LHCN-M2 (cell line): ENCODE data around the gene TREML2. TPM values are rescaled to one million over a fixed set of nuclear protein-coding genes. Genes with fewer than 3 reads are reported as not detected.

Experiments
- DNase-seq: peaks from one replicate; pipeline ENCODE4 v3.0.0-alpha.2; 2012; ENCODE audit warnings: low read depth
- total RNA-seq: library from RNA; depleted of rRNA; stranded (reverse); fragments of >200 nt; gene quantifications from 2 replicates; pipeline ENCODE4 v1.2.3, GENCODE V29; 2014; rRNA removed

The TREML2 gene
- total RNA-seq, 1 experiment from 2014 or later = not detected

- DNase-seq = no peak
Measured at GRCh38 chr6:41150671-41151070, 50.3 kb downstream of the TREML2 start.

GRCh38 chr6:41147917-41148316 lies 53.0 kb downstream of the TREML2 start:
- DNase-seq = no peak

Other genes starting within 250 kb of the TREML2 start
- under 0.01 TPM in 1 of 2 replicates, not detected in the other for gene UNC5CL, start 161.9 kb downstream of the TREML2 start, total RNA-seq
- gene TSPO2, start 158.7 kb downstream of the TREML2 start, total RNA-seq = not detected in 2 replicates
- 0.63 TPM in 1 of 2 replicates, not detected in the other for gene APOBEC2, start 147.9 kb downstream of the TREML2 start, total RNA-seq
- gene OARD1, start 128.8 kb downstream of the TREML2 start, total RNA-seq = 10.3 and 12.8 TPM in 2 replicates
- 15.8 and 18.8 TPM in 2 replicates for gene NFYA, start 128.2 kb downstream of the TREML2 start, total RNA-seq
- gene TREML1, start 46.8 kb downstream of the TREML2 start, total RNA-seq = not detected in 2 replicates
- gene TREM2, start 38.0 kb downstream of the TREML2 start, total RNA-seq = not detected in 2 replicates
- not detected in 2 replicates for gene TREML4, start 27.2 kb upstream of the TREML2 start, total RNA-seq
- 0.32 and 0.52 TPM in 2 replicates for gene TREM1, start 85.5 kb upstream of the TREML2 start, total RNA-seq
- not detected in 2 replicates for gene NCR2, start 134.5 kb upstream of the TREML2 start, total RNA-seq